GM18951 (cell line): ENCODE results near the gene LRRC28.

Experiments used
- POLR2A ChIP-seq: IDR thresholded peaks from 4 replicates; pipeline ENCODE4 v1.6.1; 2011; ENCODE audit warnings: mild to moderate bottlenecking; ENCODE audit not compliant: insufficient read length, insufficient read depth; ENCODE audit errors: extremely low read depth
- in situ Hi-C: fragments of 300-500 bp; cut with MboI; formaldehyde crosslinking; loops from one replicate; pipeline ENCODE4 v1.12.0; 2022; ENCODE audit warnings: low sequenced_read_pairs, mixed read lengths, inconsistent platforms; ENCODE audit not compliant: unreplicated experiment

Gene LRRC28

DNA sequence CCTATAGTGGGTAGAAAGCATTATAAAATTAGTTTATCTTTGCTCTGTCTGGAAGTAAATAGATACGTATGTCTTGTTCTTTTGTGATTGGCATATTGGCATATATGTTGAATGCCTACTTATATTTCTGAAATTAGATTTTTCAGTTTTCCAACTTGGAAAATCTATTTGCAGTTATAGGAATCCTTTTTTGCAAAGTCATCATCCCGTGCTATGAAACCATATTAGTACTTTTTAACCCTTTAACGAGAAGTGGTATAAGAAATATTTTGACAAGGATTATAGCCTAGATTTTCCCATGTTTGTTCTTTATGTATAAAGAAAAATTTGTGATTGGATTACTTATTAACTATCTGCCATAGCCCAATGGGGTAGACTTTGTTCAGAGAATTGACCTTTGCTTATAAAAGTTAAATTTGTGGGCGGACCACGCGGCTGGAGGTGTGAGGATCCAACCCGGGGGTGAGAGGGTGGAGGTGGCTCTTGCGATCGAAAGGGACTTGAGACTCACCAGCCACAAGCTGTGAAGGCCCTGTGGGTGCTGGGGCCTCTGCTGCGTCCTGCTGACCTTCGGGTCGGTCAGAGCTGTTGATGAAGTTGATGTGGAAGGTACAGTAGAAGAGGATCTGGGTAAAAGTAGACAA lies 5.9 kb downstream of the LRRC28 start:
- in situ Hi-C loops = no loop called here
- TF ChIP-seq POLR2A = no peak

- in situ Hi-C loops = no loop called here
Observed at GRCh38 chr15:99264125-99264524, 12.8 kb downstream of the LRRC28 start.

GRCh38 chr15:99265541-99266070 lies 14.3 kb downstream of the LRRC28 start:
- TF ChIP-seq POLR2A = no peak
- in situ Hi-C loops = no loop called here

More at GRCh38 chr15:99264125-99264524, 12.8 kb downstream of the LRRC28 start:
- no peak for TF ChIP-seq POLR2A

DNA sequence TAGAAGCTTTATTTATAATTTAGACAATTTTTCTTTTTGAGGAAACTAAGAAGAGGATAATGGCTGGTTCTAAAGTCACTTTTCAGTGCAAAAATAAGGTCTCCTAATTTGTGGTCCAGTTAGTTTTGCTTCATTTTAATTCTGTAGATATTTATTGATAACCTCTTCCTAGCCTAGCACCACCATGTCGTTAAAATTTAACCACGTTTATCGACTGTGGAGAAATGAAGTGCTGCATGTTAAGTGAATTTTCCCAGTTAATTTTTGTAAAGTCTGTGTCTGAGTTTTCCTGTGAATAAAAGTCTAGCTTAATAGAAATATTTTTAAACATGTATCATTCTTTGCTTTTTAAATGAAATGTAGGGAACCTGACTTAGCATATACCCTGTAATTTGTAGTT lies 16.7 kb downstream of the LRRC28 start:
- TF ChIP-seq POLR2A = no peak

DNA sequence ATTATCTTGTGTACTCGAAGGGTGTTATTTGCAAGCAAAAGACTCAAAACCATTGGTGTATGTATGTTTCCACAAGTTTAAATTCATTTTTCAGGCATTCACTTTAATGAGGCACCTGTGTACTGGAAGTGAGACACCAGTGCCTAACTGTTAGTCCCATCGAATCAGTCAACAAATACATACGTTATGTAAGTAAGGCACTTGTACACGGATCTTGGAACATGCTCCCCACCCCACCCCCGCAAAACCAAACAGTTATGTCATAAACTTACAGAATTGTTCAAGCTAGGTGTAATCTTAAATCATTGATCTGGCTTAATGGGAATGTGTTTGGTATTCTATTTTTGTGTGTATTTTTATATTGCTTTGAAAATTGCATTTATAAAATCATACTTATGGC lies 17.1 kb downstream of the LRRC28 start:
- in situ Hi-C loops = no loop called here
- TF ChIP-seq POLR2A = no peak

More for the DNA sequence above, 16.7 kb downstream of the LRRC28 start:
- in situ Hi-C loops = no loop called here

- in situ Hi-C loops = no loop called here
Observed at GRCh38 chr15:99273801-99274200, 22.5 kb downstream of the LRRC28 start.

DNA sequence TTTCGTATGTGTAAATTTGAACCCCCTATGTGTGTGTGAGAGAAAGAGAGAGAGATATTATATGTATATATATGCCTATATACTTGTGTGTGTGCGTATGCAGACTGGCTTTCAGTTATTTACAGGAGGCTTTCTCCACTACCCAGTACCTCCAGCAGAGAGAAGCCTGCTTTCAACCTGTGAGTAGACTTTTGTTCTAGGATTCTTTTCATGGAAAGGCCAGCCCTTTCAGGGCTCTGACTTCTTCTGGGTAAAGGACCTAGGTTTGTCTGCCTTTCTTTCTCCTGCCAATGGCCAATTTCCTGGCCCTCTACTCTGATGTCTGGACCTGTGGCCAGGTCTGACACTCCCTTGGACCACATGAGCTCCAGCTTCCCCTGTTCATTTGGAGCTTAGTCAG lies 23.8 kb downstream of the LRRC28 start:
- in situ Hi-C loops = no loop called here
- no peak for TF ChIP-seq POLR2A

More at GRCh38 chr15:99273801-99274200, 22.5 kb downstream of the LRRC28 start:
- no peak for TF ChIP-seq POLR2A

DNA sequence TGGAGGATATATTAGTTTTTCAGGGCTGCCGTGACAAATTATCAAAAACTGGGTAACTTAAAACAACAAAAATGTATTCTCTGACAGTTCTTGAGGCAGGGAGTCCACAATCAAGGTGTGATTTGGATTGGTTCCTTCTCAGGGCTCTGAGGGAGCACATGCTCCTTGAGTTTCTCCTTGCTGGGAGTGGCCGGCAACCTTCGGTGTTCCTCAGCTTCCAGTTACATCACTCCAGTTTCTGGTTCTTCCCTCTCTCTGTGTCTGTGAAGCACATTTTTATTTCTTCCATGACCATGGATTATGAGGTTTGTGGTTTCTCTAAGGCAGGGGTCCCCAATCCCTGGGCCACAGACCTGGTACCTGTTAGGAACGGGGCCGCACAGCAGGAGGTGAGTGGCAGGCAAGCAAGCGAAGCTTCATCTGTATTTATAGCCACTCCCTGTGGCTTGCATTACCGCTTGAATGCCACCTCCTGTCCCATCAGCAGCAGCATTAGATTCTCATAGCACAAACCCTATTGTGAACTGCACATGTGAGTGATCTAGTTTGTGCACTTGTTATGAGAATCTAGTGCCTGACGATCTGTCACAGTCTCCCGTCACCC lies 24.3 kb downstream of the LRRC28 start:
- TF ChIP-seq POLR2A = no peak
- in situ Hi-C loops = no loop called here

DNA sequence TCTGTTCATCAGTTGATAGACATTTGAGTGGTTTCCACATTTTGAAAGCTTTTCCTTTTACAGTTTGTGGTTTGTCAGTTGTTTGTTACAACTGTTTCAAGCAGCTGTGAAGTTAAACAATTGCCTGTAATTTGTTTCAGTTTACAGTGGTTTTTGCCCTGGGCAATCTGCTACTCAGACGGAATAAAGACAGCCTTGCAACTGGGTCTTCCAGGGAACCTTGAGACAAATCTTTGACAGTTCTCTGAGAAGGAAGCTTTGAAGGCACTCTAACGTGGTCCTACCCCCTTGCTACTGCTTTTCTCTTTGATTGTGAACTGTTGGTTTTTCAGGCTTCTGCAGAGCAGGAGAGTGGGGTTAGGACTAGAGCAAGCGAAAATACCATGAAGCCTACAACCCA lies 28.0 kb downstream of the LRRC28 start:
- in situ Hi-C loops = no loop called here
- no peak for TF ChIP-seq POLR2A

GRCh38 chr15:99279827-99280226 lies 28.5 kb downstream of the LRRC28 start:
- in situ Hi-C loops = loop anchor here (10.0 kb wide), 1 partner anchor 425 kb away; no protein-coding TSS in a partner anchor

GRCh38 chr15:99282121-99282520 lies 30.8 kb downstream of the LRRC28 start:
- in situ Hi-C loops = loop anchor here (10.0 kb wide), 1 partner anchor 423 kb away; no protein-coding TSS in a partner anchor
- TF ChIP-seq POLR2A = no peak

More at GRCh38 chr15:99279827-99280226, 28.5 kb downstream of the LRRC28 start:
- no peak for TF ChIP-seq POLR2A

DNA sequence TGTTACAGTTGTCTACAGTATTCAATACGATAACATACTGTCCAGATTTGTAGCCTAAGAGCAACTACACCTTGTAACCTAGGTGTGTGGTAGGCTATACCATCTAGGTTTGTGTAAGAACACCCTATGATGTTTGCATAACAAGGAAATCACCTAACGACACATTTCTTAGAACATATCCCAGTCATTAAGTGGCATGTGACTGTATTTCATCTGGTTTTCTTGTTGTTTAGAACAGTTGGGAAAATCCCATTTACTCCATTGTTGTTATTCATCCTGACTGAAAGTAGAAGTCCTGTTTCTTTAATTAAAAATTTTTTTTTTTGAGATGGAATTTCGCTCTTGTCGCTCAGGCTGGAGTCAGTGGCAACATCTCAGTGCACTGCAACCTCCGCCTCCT lies 31.3 kb downstream of the LRRC28 start:
- no peak for TF ChIP-seq POLR2A
- in situ Hi-C loops = loop anchor here (10.0 kb wide), 1 partner anchor 422 kb away; no protein-coding TSS in a partner anchor

GRCh38 chr15:99283717-99284116 lies 32.4 kb downstream of the LRRC28 start:
- in situ Hi-C loops = loop anchor here (10.0 kb wide), 1 partner anchor 421 kb away; no protein-coding TSS in a partner anchor
- TF ChIP-seq POLR2A = no peak

GRCh38 chr15:99291643-99292042 lies 40.4 kb downstream of the LRRC28 start:
- TF ChIP-seq POLR2A = no peak
- in situ Hi-C loops = no loop called here

DNA sequence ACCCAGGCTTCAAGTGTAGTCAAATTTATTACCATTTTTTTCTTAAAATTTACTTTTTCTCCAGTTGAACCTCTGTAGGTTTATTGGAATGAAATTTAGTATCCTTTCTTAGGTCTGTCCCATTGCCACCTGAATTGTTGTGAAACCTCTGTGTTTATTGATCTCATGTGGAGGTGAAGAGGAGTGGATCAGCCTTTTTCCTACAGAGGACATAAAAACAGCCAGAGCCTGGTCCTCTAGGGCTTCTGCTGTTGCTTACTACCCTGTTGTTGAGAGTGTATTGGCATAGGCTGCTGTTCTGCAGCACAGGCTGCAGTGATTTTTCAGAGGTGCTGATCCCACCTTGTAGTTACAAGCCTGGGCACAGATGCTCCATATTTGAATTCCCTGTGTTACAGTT lies 44.6 kb downstream of the LRRC28 start:
- in situ Hi-C loops = no loop called here
- no peak for TF ChIP-seq POLR2A
